Trophoblast cell (in vitro differentiated cells and primary cell): ENCODE measurements around the gene ACTR3C.
"Not testable (repeated sequence)": the region's sequence is repeated elsewhere in the genome, so short reads cannot be mapped to it uniquely, and the experiment has no call there.

ENCODE experiments used
- DNase-seq, 2 donors: peaks; one replicate each; pipeline ENCODE4 v3.0.0-alpha.2; 2016
- H2AFZ ChIP-seq: 2 replicates; pipeline ENCODE4 v1.6.1; 2013; ENCODE audit warnings: low read length, moderate library complexity, mild to moderate bottlenecking; ENCODE audit not compliant: insufficient read depth, poor library complexity
- H2AK5ac ChIP-seq: 2 replicates; pipeline ENCODE4 v1.6.1; 2013; ENCODE audit warnings: mild to moderate bottlenecking, low read length
- H2BK120ac ChIP-seq: 2 replicates; pipeline ENCODE4 v1.6.1; 2013; ENCODE audit warnings: low read length, mild to moderate bottlenecking, moderate library complexity; ENCODE audit not compliant: insufficient read depth, poor library complexity
- H2BK12ac ChIP-seq: 2 replicates; pipeline ENCODE4 v1.6.1; 2013; ENCODE audit warnings: mild to moderate bottlenecking, low read length, moderate library complexity
- H2BK5ac ChIP-seq: 2 replicates; pipeline ENCODE4 v1.6.1; 2013; ENCODE audit warnings: low read length, low read depth, moderate library complexity, mild to moderate bottlenecking; ENCODE audit not compliant: poor library complexity
- H3K14ac ChIP-seq: 2 replicates; pipeline ENCODE4 v1.6.1; 2013; ENCODE audit warnings: mild to moderate bottlenecking, low read length
- H3K18ac ChIP-seq: 2 replicates; pipeline ENCODE4 v1.6.1; 2013; ENCODE audit warnings: mild to moderate bottlenecking, low read length
- H3K23ac ChIP-seq: 2 replicates; pipeline ENCODE4 v1.6.1; 2013; ENCODE audit warnings: low read length
- H3K27ac ChIP-seq: 2 replicates; pipeline ENCODE4 v1.5.1; 2013; ENCODE audit warnings: low read depth, mild to moderate bottlenecking, inconsistent platforms, low read length, moderate library complexity
- H3K27me3 ChIP-seq: 2 replicates; pipeline ENCODE4 v1.6.1; 2013; ENCODE audit warnings: inconsistent platforms, mild to moderate bottlenecking, low read length, moderate library complexity; ENCODE audit not compliant: insufficient read depth
- H3K36me3 ChIP-seq, 2 experiments: 1 replicate in 1 of 2; 2 replicates in 1 of 2; pipeline ENCODE4 v1.6.1; 2013; ENCODE audit warnings: low read length in 2 of 2, mild to moderate bottlenecking in 2 of 2, moderate library complexity in 1 of 2; ENCODE audit not compliant: insufficient read depth in 2 of 2, control insufficient read depth in 1 of 2
- H3K4ac ChIP-seq: 2 replicates; pipeline ENCODE4 v1.6.1; 2013; ENCODE audit warnings: low read depth, mild to moderate bottlenecking, low read length, moderate library complexity
- H3K4me1 ChIP-seq, 2 experiments: 1 replicate in 1 of 2; 2 replicates in 1 of 2; pipeline ENCODE4 v1.6.1; 2013; ENCODE audit warnings: low read length in 2 of 2, mild to moderate bottlenecking in 2 of 2, moderate library complexity in 1 of 2; ENCODE audit not compliant: insufficient read depth in 2 of 2, control insufficient read depth in 1 of 2
- H3K4me2 ChIP-seq: 2 replicates; pipeline ENCODE4 v1.6.1; 2013; ENCODE audit warnings: inconsistent platforms, mild to moderate bottlenecking, low read length, moderate library complexity
- H3K4me3 ChIP-seq: 2 replicates; pipeline ENCODE4 v1.5.1; 2013; ENCODE audit warnings: mild to moderate bottlenecking, low read depth, low read length, inconsistent platforms
- H3K79me1 ChIP-seq: one replicate; pipeline ENCODE4 v1.6.1; 2013; ENCODE audit warnings: low read length
- H3K79me2 ChIP-seq: 2 replicates; pipeline ENCODE4 v1.6.1; 2013; ENCODE audit warnings: low read length, mild to moderate bottlenecking; ENCODE audit not compliant: control insufficient read depth, insufficient read depth, poor library complexity
- H3K9ac ChIP-seq: 2 replicates; pipeline ENCODE4 v1.6.1; 2013; ENCODE audit warnings: mild to moderate bottlenecking, low read length
- H3K9me3 ChIP-seq: 2 replicates; pipeline ENCODE4 v1.6.1; 2013; ENCODE audit warnings: low read depth, mild to moderate bottlenecking, control low read depth, inconsistent platforms, low read length; ENCODE audit not compliant: insufficient read depth
- H4K12ac ChIP-seq: 2 replicates; pipeline ENCODE4 v1.6.1; 2013; ENCODE audit warnings: low read depth, mild to moderate bottlenecking, low read length, moderate library complexity
- H4K8ac ChIP-seq: 2 replicates; pipeline ENCODE4 v1.6.1; 2013; ENCODE audit warnings: low read depth, mild to moderate bottlenecking, low read length, moderate library complexity
- H4K91ac ChIP-seq: one replicate; pipeline ENCODE4 v1.6.1; 2013; ENCODE audit warnings: low read depth, mild to moderate bottlenecking, low read length, moderate library complexity
- whole genome bisulfite sequencing: extraction: QIAGEN DNeasy Blood & Tissue Kit; methylation state at CpG from one replicate; pipeline ENCODE4 v1.1.7; 2013; ENCODE audit warnings: missing lambda C conversion rate; ENCODE audit not compliant: insufficient read length, insufficient coverage; ENCODE audit errors: extremely low coverage; 5-methylcytosine and 5-hydroxymethylcytosine counted together

The ACTR3C gene

DNA sequence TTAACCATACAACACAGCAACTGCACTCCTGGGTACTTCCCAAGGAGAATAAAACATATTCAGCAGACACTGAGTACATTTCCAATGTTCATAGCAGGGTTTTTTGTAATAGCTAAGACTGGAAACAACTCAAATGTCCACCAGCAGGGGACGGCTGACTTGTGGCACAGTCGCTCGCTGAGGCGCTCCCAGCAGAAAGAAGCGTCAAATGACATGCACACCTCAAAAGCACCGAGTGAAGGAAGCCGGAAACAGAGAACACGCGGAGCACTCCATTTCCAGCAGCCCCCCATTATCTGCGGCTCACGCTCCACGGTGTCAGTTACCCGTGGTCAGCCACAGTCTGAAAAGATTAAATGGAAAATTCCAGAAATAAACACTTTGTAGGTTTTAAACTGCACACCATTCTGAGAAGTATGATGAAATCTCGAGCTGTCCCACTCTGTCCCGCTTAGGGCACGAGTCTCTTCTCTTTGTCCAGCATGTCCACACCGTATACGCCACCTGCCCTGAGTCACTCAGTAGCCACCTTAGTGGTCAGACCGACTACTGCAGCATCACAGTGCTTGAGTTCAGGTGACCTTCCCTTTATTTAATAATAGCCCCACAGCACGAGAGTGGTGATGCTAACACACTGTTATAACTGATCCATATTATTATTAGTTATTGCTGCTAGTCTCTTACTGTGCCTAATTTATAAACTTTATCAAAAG is 56.2 kb downstream of the ACTR3C start:
- H3K9ac ChIP-seq, H3K18ac ChIP-seq, H3K4me1 ChIP-seq, H2AK5ac ChIP-seq, H3K4ac ChIP-seq, H2BK12ac ChIP-seq, H3K4me2 ChIP-seq, H4K8ac ChIP-seq, H2BK5ac ChIP-seq, H3K4me3 ChIP-seq, H4K91ac ChIP-seq, H3K36me3 ChIP-seq, H3K79me2 ChIP-seq, H3K79me1 ChIP-seq, H3K14ac ChIP-seq, H2AFZ ChIP-seq, H3K27me3 ChIP-seq, H2BK120ac ChIP-seq, H3K27ac ChIP-seq, H3K9me3 ChIP-seq, H3K23ac ChIP-seq, H4K12ac ChIP-seq: not testable (repeated sequence)
- WGBS = no CpG with 5 or more reads among the region's 20 CpGs
- DNase-seq = peak in 1 of 2 donors; percentile 24

- H3K9me3 ChIP-seq, H3K79me1 ChIP-seq, H3K36me3 ChIP-seq, H3K14ac ChIP-seq, H3K79me2 ChIP-seq, H3K4ac ChIP-seq, H3K27ac ChIP-seq, H2AFZ ChIP-seq, H2BK5ac ChIP-seq, H4K91ac ChIP-seq, H3K27me3 ChIP-seq, H3K18ac ChIP-seq, H3K4me2 ChIP-seq, H2AK5ac ChIP-seq, H4K12ac ChIP-seq, DNase-seq, H3K9ac ChIP-seq, H2BK12ac ChIP-seq, H3K4me1 ChIP-seq, H3K23ac ChIP-seq, H2BK120ac ChIP-seq, H3K4me3 ChIP-seq, H4K8ac ChIP-seq: not testable (repeated sequence)
- no CpG with 5 or more reads among the region's 5 CpGs for WGBS
Measured at GRCh38 chr7:150262656-150263055, 60.7 kb downstream of the ACTR3C start.

GRCh38 chr7:150247745-150248144 is 75.6 kb downstream of the ACTR3C start:
- H3K36me3 ChIP-seq, H3K27ac ChIP-seq, H3K4me1 ChIP-seq, H3K4ac ChIP-seq, H3K14ac ChIP-seq, H3K9me3 ChIP-seq, H2AFZ ChIP-seq, H2BK5ac ChIP-seq, H4K12ac ChIP-seq, H3K79me2 ChIP-seq, H4K91ac ChIP-seq, H3K4me2 ChIP-seq, H2AK5ac ChIP-seq, H3K9ac ChIP-seq, H3K79me1 ChIP-seq, H3K23ac ChIP-seq, DNase-seq, H2BK12ac ChIP-seq, H3K18ac ChIP-seq, H3K4me3 ChIP-seq, H3K27me3 ChIP-seq, H4K8ac ChIP-seq, H2BK120ac ChIP-seq: not testable (repeated sequence)
- no CpG with 5 or more reads among the region's 3 CpGs for WGBS

GRCh38 chr7:150245208-150245607 is 78.1 kb downstream of the ACTR3C start:
- not testable (repeated sequence) for H3K4me2 ChIP-seq, H4K8ac ChIP-seq, H2AFZ ChIP-seq, H3K27me3 ChIP-seq, H3K27ac ChIP-seq, H3K23ac ChIP-seq, H3K14ac ChIP-seq, H3K4me3 ChIP-seq, H4K91ac ChIP-seq, DNase-seq, H2BK12ac ChIP-seq, H2BK5ac ChIP-seq, H2AK5ac ChIP-seq, H3K9ac ChIP-seq, H3K4ac ChIP-seq, H3K9me3 ChIP-seq, H3K36me3 ChIP-seq, H4K12ac ChIP-seq, H3K18ac ChIP-seq, H3K79me1 ChIP-seq, H3K79me2 ChIP-seq, H3K4me1 ChIP-seq, H2BK120ac ChIP-seq
- WGBS = no CpG with 5 or more reads among the region's 2 CpGs
